ENCODE data around the gene STXBP6.

The STXBP6 gene

GRCh38 chr14:25090716-25091454 lies 40.9 kb upstream of the STXBP6 start:
- DNase-seq = no peak
- no peak overlapping the region for H3K4me3 ChIP-seq (ENCODE audit: low read depth, low read length)

GRCh38 chr14:25090256-25090655 lies 40.3 kb upstream of the STXBP6 start:
- no peak for DNase-seq
- Histone ChIP-seq H3K4me3 (ENCODE audit: low read depth, low read length) (no peak overlapping the region), H3K9me3 (no peaks in the 10 kb centered on the region), H3K36me3 (no peaks in the 10 kb centered on the region), H3K27me3 (no peaks in the 10 kb centered on the region), H3K4me1 (no peaks in the 10 kb centered on the region)
- no peak for TF ChIP-seq CTCF (IDR thresholded peaks at IDR 0.05; ENCODE audit: low read depth, low read length)

More at GRCh38 chr14:25090716-25091454, 40.9 kb upstream of the STXBP6 start:
- TF ChIP-seq CTCF (IDR thresholded peaks at IDR 0.05; ENCODE audit: low read depth, low read length) = no peak
- Histone ChIP-seq H3K36me3 (no peaks in the 10 kb centered on the region), H3K9me3 (no peaks in the 10 kb centered on the region), H3K27me3 (no peaks in the 10 kb centered on the region), H3K4me1 (no peaks in the 10 kb centered on the region)

- no peaks in the 10 kb centered on the region for H3K27me3 ChIP-seq
- H3K4me1 ChIP-seq = no peaks in the 10 kb centered on the region
- no peaks in the 10 kb centered on the region for H3K36me3 ChIP-seq
- no peak overlapping the region for H3K4me3 ChIP-seq (ENCODE audit: low read depth, low read length)
- TF ChIP-seq CTCF (IDR thresholded peaks at IDR 0.05; ENCODE audit: low read depth, low read length) = no peak
- H3K9me3 ChIP-seq = no peaks in the 10 kb centered on the region
- DNase-seq = no peak
These were observed 39.5 kb upstream of the STXBP6 start for GRCh38 chr14:25089496-25089895.

- no peak for DNase-seq
- Histone ChIP-seq H3K36me3 (no peaks in the 10 kb centered on the region), H3K27me3 (no peaks in the 10 kb centered on the region), H3K4me1 (no peaks in the 10 kb centered on the region), H3K4me3 (ENCODE audit: low read depth, low read length) (no peak overlapping the region), H3K9me3 (no peaks in the 10 kb centered on the region)
- no peak for TF ChIP-seq CTCF (IDR thresholded peaks at IDR 0.05; ENCODE audit: low read depth, low read length)
These were observed 37.0 kb upstream of the STXBP6 start for GRCh38 chr14:25086821-25087396.

- no peak for DNase-seq
- TF ChIP-seq CTCF (IDR thresholded peaks at IDR 0.05; ENCODE audit: low read depth, low read length) = no peak
- no peaks in the 10 kb centered on the region for H3K27me3 ChIP-seq
- H3K9me3 ChIP-seq = no peaks in the 10 kb centered on the region
- no peaks in the 10 kb centered on the region for H3K36me3 ChIP-seq
- no peak overlapping the region for H3K4me3 ChIP-seq (ENCODE audit: low read depth, low read length)
- H3K4me1 ChIP-seq = no peaks in the 10 kb centered on the region
These were observed 36.1 kb upstream of the STXBP6 start for GRCh38 chr14:25086081-25086480.

- Histone ChIP-seq H3K4me3 (ENCODE audit: low read depth, low read length) (no peak overlapping the region), H3K9me3 (no peaks in the 10 kb centered on the region; the same call in none of the 2 replicates), H3K36me3 (no peaks in the 10 kb centered on the region), H3K4me1 (no peaks in the 10 kb centered on the region), H3K27me3 (no peaks in the 10 kb centered on the region)
- no peak for TF ChIP-seq CTCF (IDR thresholded peaks at IDR 0.05; ENCODE audit: low read depth, low read length)
- no peak for DNase-seq
These were observed 30.7 kb upstream of the STXBP6 start for GRCh38 chr14:25080682-25081081.

All from BE2C (cell line).